ENCODE data around the gene ASB8. TPM values are rescaled to one million over a fixed set of nuclear protein-coding genes. Genes with fewer than 3 reads are reported as not detected.

Gene ASB8, protein sequence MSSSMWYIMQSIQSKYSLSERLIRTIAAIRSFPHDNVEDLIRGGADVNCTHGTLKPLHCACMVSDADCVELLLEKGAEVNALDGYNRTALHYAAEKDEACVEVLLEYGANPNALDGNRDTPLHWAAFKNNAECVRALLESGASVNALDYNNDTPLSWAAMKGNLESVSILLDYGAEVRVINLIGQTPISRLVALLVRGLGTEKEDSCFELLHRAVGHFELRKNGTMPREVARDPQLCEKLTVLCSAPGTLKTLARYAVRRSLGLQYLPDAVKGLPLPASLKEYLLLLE
- total RNA-seq: 35.5 and 35.9 TPM in 2 replicates

DNA sequence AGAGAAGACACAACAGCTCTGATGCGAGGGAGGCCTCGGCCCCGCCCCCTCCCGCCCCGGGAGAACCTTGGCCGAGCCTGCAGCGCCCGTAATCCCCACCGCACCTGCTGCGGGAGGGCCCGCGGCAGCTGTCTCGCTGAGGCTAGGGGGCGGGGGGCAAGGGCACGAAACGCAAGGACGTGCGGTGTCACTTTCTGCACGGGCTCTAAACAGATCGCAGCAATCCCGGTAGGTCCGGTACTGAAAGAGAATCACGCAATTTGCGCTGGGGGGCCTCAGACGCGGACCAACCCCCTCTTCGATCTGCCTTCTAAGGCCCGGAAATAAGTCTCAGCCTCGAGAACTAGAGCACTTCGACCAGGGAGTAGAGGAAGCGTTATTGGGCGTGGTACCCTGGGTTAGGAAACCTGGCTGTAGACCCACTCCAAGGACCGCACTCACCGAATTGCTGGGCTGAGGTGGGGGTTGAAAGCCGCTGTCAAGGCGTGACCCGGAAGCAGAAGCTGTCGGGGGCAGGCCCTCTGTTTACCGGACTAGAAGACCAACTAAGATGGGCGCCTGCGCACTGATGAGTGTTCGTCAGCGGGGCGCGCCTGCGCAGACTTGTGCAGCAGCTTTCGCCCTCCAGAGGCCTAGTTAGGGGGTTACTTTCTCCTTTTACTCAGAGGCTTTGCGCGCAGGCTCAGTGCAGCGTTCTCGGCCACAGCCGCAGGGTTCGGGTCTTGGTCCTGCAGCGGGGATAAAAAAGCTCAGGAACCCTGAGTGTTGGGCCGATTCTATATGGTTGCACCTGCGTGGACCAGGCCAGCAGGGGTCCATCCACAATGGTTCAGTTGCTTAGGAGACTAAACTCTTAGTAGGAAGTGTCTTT, at the start of gene ASB8:
Gene ASB8 (minus strand): TSS at position 498 of the 871 bp plus-strand sequence. CDS start 4,019 bp downstream, outside the sequence.
- TF ChIP-seq, protein P1, sequence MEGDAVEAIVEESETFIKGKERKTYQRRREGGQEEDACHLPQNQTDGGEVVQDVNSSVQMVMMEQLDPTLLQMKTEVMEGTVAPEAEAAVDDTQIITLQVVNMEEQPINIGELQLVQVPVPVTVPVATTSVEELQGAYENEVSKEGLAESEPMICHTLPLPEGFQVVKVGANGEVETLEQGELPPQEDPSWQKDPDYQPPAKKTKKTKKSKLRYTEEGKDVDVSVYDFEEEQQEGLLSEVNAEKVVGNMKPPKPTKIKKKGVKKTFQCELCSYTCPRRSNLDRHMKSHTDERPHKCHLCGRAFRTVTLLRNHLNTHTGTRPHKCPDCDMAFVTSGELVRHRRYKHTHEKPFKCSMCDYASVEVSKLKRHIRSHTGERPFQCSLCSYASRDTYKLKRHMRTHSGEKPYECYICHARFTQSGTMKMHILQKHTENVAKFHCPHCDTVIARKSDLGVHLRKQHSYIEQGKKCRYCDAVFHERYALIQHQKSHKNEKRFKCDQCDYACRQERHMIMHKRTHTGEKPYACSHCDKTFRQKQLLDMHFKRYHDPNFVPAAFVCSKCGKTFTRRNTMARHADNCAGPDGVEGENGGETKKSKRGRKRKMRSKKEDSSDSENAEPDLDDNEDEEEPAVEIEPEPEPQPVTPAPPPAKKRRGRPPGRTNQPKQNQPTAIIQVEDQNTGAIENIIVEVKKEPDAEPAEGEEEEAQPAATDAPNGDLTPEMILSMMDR (IDR thresholded peaks at IDR 0.05; ENCODE audit: extremely low read depth, low read depth, low read length): peak; percentile 46
- DNase-seq (ENCODE audit: insufficient read length, low spot score, missing footprints): peak; percentile 96

DNA sequence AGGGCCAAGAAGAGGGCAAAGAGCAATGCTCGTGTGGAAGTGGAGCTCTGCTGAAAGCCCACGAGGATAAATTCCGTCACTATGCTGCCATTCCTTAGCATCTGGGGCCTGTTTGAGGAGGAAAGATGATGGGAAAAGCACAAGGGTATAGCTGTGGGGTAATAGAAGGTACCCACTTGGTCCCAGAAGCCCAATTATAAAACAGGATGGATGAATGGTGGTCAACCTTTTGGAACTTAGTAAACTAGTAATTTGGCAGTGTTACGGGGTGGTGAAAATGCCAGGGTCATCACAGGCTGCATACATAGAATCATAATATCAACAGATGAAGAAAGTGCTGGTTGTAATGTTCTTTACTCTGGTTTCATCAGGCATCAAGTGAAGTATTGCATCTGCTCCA, 45.9 kb upstream of the ASB8 start, which contains the start of gene OR10AD1:
Gene OR10AD1 (minus strand): TSS at position 101 of the 400 bp plus-strand sequence. CDS start 0 bp downstream, at position 101.
- H3K27me3 ChIP-seq (ENCODE audit: insufficient read depth, low read length): no peaks in the 10 kb centered on the region
- no peaks in the 10 kb centered on the region for H3K79me2 ChIP-seq (ENCODE audit: insufficient read depth, low read length)
- DNase-seq (ENCODE audit: insufficient read length, low spot score, missing footprints): no peak
- no peaks in the 10 kb centered on the region for H4K20me1 ChIP-seq (ENCODE audit: insufficient read depth, low read length)
- no peak within 1 kb of the TSS for H3K4me2 ChIP-seq (ENCODE audit: insufficient read depth, low read length)
- H3K27ac ChIP-seq (ENCODE audit: low read depth, low read length): no peak within 1 kb of the TSS
- peaks cover 3% of the 10 kb centered on the region for H3K9me3 ChIP-seq (ENCODE audit: low read depth, low read length)
- no peak within 1 kb of the TSS for H2AFZ ChIP-seq (ENCODE audit: low read length)
- peaks cover 14% of the 10 kb centered on the region for H3K4me1 ChIP-seq (ENCODE audit: insufficient read depth, low read length)
- H3K4me3 ChIP-seq (ENCODE audit: insufficient read depth, low read length): no peak within 1 kb of the TSS
- H3K36me3 ChIP-seq (ENCODE audit: insufficient read depth, low read length): no peaks in the 10 kb centered on the region
- TF ChIP-seq, protein P1 (IDR thresholded peaks at IDR 0.05; ENCODE audit: extremely low read depth, low read depth, low read length): no peak

More for the DNA sequence above, at the start of gene ASB8:
- Histone ChIP-seq H3K9me3 (ENCODE audit: low read depth, low read length) (no peaks in the 10 kb centered on the region), H3K36me3 (ENCODE audit: insufficient read depth, low read length) (peaks cover 8% of the 10 kb centered on the region), H2AFZ (ENCODE audit: low read length) (peak within 1 kb of the TSS; percentile 96), H3K27ac (ENCODE audit: low read depth, low read length) (peak within 1 kb of the TSS; percentile 62), H3K4me2 (ENCODE audit: insufficient read depth, low read length) (peak within 1 kb of the TSS; percentile 92), H3K4me1 (ENCODE audit: insufficient read depth, low read length) (peaks cover 11% of the 10 kb centered on the region), H3K27me3 (ENCODE audit: insufficient read depth, low read length) (peaks cover 4% of the 10 kb centered on the region), H3K79me2 (ENCODE audit: insufficient read depth, low read length) (peaks cover 28% of the 10 kb centered on the region), H4K20me1 (ENCODE audit: insufficient read depth, low read length) (peaks cover 2% of the 10 kb centered on the region), H3K4me3 (ENCODE audit: insufficient read depth, low read length) (peak within 1 kb of the TSS; percentile 94)

DNA sequence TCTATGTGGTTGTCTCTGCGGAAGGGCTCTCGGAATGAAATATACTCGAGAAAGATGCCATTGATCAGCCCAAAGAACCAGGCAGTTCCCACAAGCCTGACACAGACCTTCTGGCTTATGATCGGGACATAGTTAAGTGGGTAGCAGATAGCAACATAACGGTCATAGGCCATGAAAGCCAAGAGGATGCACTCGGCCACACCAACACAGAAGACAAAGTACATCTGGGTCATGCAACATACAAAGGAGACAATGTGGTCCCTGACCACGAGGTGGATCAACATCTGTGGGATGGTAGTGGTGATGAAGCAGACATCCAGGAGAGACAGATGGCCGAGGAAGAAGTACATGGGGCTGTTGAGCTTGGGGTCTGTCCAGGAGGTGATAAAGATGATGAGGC, 45.5 kb upstream of the ASB8 start:
- Histone ChIP-seq H3K4me3 (ENCODE audit: insufficient read depth, low read length) (no peak overlapping the region), H3K27me3 (ENCODE audit: insufficient read depth, low read length) (no peaks in the 10 kb centered on the region)

More for the DNA sequence above, 45.5 kb upstream of the ASB8 start:
- Histone ChIP-seq H2AFZ (ENCODE audit: low read length) (no peak overlapping the region), H3K36me3 (ENCODE audit: insufficient read depth, low read length) (no peaks in the 10 kb centered on the region), H4K20me1 (ENCODE audit: insufficient read depth, low read length) (no peaks in the 10 kb centered on the region), H3K79me2 (ENCODE audit: insufficient read depth, low read length) (no peaks in the 10 kb centered on the region), H3K4me1 (ENCODE audit: insufficient read depth, low read length) (peaks cover 17% of the 10 kb centered on the region), H3K4me2 (ENCODE audit: insufficient read depth, low read length) (no peak overlapping the region), H3K9me3 (ENCODE audit: low read depth, low read length) (peaks cover 3% of the 10 kb centered on the region), H3K27ac (ENCODE audit: low read depth, low read length) (no peak overlapping the region)
- TF ChIP-seq, protein P1 (IDR thresholded peaks at IDR 0.05; ENCODE audit: extremely low read depth, low read depth, low read length): no peak
- no peak for DNase-seq (ENCODE audit: insufficient read length, low spot score, missing footprints)
